Vagina (tissue), 2 donors: ENCODE data around the gene EFEMP2. TPM values are rescaled to one million over a fixed set of nuclear protein-coding genes. Genes with fewer than 3 reads are reported as not detected.

Source experiments
- DNase-seq, 2 donors: peaks; one replicate each; pipeline ENCODE4 v3.0.0-alpha.2; 2017; ENCODE audit errors: extremely low spot score in 2 of 2
- H3K27ac ChIP-seq: fragments of 200-600 bp; sonication (generic); one replicate; pipeline ENCODE4 v1.5.1; 2019
- H3K27me3 ChIP-seq: fragments of 200-600 bp; sonication (generic); one replicate; pipeline ENCODE4 v1.5.1; 2019
- H3K36me3 ChIP-seq, 2 donors: fragments of 200-600 bp; sonication (generic); one replicate each; pipeline ENCODE4 v1.5.1; 2017 to 2019
- H3K4me1 ChIP-seq: fragments of 200-600 bp; sonication (generic); one replicate; pipeline ENCODE4 v1.5.1; 2019
- H3K4me3 ChIP-seq, 2 donors: fragments of 200-600 bp; sonication (generic); 1 replicate in 1 of 2; 2 replicates in 1 of 2; pipeline ENCODE4 v1.5.1; 2016 to 2019
- H3K9me3 ChIP-seq: fragments of 200-600 bp; sonication (generic); one replicate; pipeline ENCODE4 v1.5.1; 2019
- CTCF ChIP-seq, 3 experiments: fragments of 450-650 bp in 2 of 3; fragments of 200-600 bp in 1 of 3; sonication (generic) in 1 of 3; IDR thresholded peaks; one replicate each; pipeline ENCODE4 v1.5.1; 2017 to 2019; ENCODE audit warnings: antibody characterized with exemption in 3 of 3, mild to moderate bottlenecking in 2 of 3, moderate library complexity in 2 of 3
- POLR2A ChIP-seq, 2 donors: fragments of 450-650 bp; IDR thresholded peaks; one replicate each; pipeline ENCODE4 v1.6.1; 2017; ENCODE audit warnings: antibody characterized with exemption in 2 of 2, mild to moderate bottlenecking in 2 of 2, moderate library complexity in 2 of 2
- POLR2AphosphoS5 ChIP-seq, 2 donors: sonication (generic); formaldehyde crosslinking; IDR thresholded peaks; one replicate each; pipeline ENCODE4 v1.9.0; 2017; ENCODE audit warnings: antibody characterized with exemption in 2 of 2, mild to moderate bottlenecking in 2 of 2, low read depth in 1 of 2; ENCODE audit not compliant: insufficient read depth in 1 of 2
- intact Hi-C: fragments of 100-400 bp; cut with DNase I; formaldehyde crosslinking; loops from one replicate; pipeline ENCODE4 v1.15.1; 2023
- total RNA-seq: library from RNA; depleted of rRNA; stranded (reverse); fragments of >200 nt; gene quantifications from one replicate; pipeline ENCODE4 v1.2.3, GENCODE V29; 2016

EFEMP2 gene
- total RNA-seq, 1 donor from 2014 or later = 57.9 TPM

GRCh38 chr11:65880027-65880426, 7.4 kb upstream of the EFEMP2 start:
- intact Hi-C loops = loop anchor here (5.0 kb wide), 1 partner anchor 37 kb away; the partner anchor contains the start of genes C11orf68 and DRAP1
- Histone ChIP-seq H3K27me3 (no peaks in the 10 kb centered on the region), H3K9me3 (no peaks in the 10 kb centered on the region), H3K27ac (no peak overlapping the region), H3K4me3 (no peak overlapping the region), H3K36me3 (peaks cover 0 to 25% of the 10 kb centered on the region in 2 donors), H3K4me1 (peaks cover 10% of the 10 kb centered on the region)
- no peak for DNase-seq
- no peak for TF ChIP-seq POLR2A (IDR thresholded peaks at IDR 0.05)
- no peak for TF ChIP-seq POLR2AphosphoS5 (IDR thresholded peaks at IDR 0.05; ENCODE audit: insufficient read depth in 1 of 2, low read depth in 1 of 2)
- TF ChIP-seq CTCF (IDR thresholded peaks at IDR 0.05) = no peak

GRCh38 chr11:65879617-65880016, 7.0 kb upstream of the EFEMP2 start, which contains the start of gene CTSW:
TSS of gene CTSW (plus strand) at chr11:65879837. CDS start at chr11:65879855, 18 bp downstream.
- no peak within 1 kb of the TSS for H3K4me3 ChIP-seq
- no peaks in the 10 kb centered on the region for H3K9me3 ChIP-seq
- H3K27me3 ChIP-seq = no peaks in the 10 kb centered on the region
- no peak for DNase-seq
- TF ChIP-seq POLR2AphosphoS5 (IDR thresholded peaks at IDR 0.05; ENCODE audit: insufficient read depth in 1 of 2, low read depth in 1 of 2) = no peak
- no peak for TF ChIP-seq POLR2A (IDR thresholded peaks at IDR 0.05)
- no peak for TF ChIP-seq CTCF (IDR thresholded peaks at IDR 0.05)
- intact Hi-C loops = loop anchor here (5.0 kb wide), 1 partner anchor 38 kb away; the partner anchor contains the start of genes C11orf68 and DRAP1
- peaks cover 0 to 25% of the 10 kb centered on the region in 2 donors for H3K36me3 ChIP-seq
- peaks cover 6% of the 10 kb centered on the region for H3K4me1 ChIP-seq
- no peak within 1 kb of the TSS for H3K27ac ChIP-seq

GRCh38 chr11:65873318-65874156, 937 bp upstream of the EFEMP2 start:
- TF ChIP-seq POLR2A (IDR thresholded peaks at IDR 0.05) = peak in 1 of 2 donors; percentile 94
- TF ChIP-seq POLR2AphosphoS5 (IDR thresholded peaks at IDR 0.05; ENCODE audit: insufficient read depth in 1 of 2, low read depth in 1 of 2) = peak; percentile 95 to 100
- no peak for TF ChIP-seq CTCF (IDR thresholded peaks at IDR 0.05)
- no peak for DNase-seq
- peak overlapping the region; percentile 87 for H3K27ac ChIP-seq
- H3K36me3 ChIP-seq = no peaks in the 10 kb centered on the region
- H3K27me3 ChIP-seq = no peaks in the 10 kb centered on the region
- H3K4me3 ChIP-seq = peak overlapping the region; percentile 58 to 76
- intact Hi-C loops = no loop called here
- no peaks in the 10 kb centered on the region for H3K9me3 ChIP-seq
- peaks cover 33% of the 10 kb centered on the region for H3K4me1 ChIP-seq

GRCh38 chr11:65871811-65872548, 620 bp downstream of the EFEMP2 start:
- DNase-seq = no peak

More at GRCh38 chr11:65871811-65872548, 620 bp downstream of the EFEMP2 start:
- Histone ChIP-seq H3K27ac (peak overlapping the region; percentile 87), H3K9me3 (no peaks in the 10 kb centered on the region), H3K4me3 (peak overlapping the region; percentile 58 to 76), H3K36me3 (peaks cover 0 to 9% of the 10 kb centered on the region in 2 donors), H3K4me1 (peaks cover 33% of the 10 kb centered on the region), H3K27me3 (no peaks in the 10 kb centered on the region)
- intact Hi-C loops = no loop called here
- no peak for TF ChIP-seq CTCF (IDR thresholded peaks at IDR 0.05)
- TF ChIP-seq POLR2AphosphoS5 (IDR thresholded peaks at IDR 0.05; ENCODE audit: insufficient read depth in 1 of 2, low read depth in 1 of 2) = peak in 1 of 2 donors; percentile 25
